Measurements from ENCODE around the gene CFAP73.

The CFAP73 gene

GRCh38 chr12:113165521-113166450, 16.3 kb downstream of the CFAP73 start:
- DNase-seq (ENCODE audit: low read depth) = no peak

- no peak for DNase-seq (ENCODE audit: low read depth)
Observed at GRCh38 chr12:113167868-113168267, 18.3 kb downstream of the CFAP73 start.

GRCh38 chr12:113169697-113170096, 20.2 kb downstream of the CFAP73 start:
- no peak for DNase-seq (ENCODE audit: low read depth)

DNA sequence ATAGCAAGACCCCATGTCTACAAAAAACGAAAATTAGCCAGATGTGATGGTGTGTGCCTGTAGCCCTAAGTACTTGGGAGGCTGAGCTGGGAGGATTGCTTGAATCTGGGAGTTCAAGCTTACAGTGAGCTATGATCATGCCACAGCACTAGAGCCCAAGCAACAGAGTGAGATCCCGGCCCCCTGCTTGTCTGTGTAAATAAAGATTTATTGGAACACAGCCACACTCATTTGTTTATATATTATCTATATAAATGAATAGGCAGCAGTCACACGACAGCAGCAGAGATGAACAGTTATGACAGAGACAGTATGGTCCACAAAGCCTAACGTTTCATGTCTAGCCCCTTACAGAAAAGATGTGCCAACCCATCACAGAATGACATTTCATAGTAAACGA, 20.9 kb downstream of the CFAP73 start:
- DNase-seq (ENCODE audit: low read depth) = no peak

DNA sequence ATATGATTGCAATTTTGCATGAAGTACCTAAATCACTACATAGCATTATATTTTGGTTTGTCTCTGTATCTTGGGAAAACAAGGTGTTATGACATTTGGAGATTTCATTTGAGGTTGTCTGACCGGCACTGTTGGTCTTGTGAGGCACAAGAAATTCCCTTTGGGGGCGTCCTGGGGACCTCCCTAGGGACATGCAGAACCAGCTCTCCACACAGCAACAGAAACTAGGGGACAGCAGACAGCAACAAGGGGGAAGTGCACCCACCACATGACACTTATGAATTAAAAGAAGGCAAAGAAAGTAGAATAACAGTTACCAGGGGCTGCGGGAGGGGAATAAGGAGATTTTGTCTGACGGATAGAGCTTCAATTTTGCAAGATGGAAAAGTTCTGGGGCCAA, 21.4 kb downstream of the CFAP73 start:
- no peak for DNase-seq (ENCODE audit: low read depth)

GRCh38 chr12:113171543-113171942, 22.0 kb downstream of the CFAP73 start:
- no peak for DNase-seq (ENCODE audit: low read depth)

DNA sequence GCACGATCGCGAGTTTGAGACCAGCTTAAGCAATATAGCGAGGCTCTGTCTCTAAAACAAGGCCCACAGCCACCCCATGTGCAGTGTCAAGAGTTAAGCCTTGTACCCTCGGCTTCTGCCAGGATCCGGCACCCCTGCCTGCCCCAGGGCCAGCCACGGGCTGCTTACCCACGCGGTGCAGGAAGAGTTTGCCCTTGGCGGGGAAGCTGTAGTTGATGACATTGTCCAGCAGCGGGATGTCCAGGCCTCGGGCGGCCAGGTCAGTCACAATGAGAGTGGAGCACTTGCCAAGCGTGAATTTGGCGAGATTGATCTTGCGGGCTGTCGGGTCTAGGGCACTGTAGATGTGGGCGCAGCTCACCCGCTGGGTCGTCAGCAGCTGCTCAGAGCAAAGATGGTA, 22.7 kb downstream of the CFAP73 start:
- no peak for DNase-seq (ENCODE audit: low read depth)

- no peak for DNase-seq (ENCODE audit: low read depth)
Observed at GRCh38 chr12:113173081-113173698, 23.7 kb downstream of the CFAP73 start.

- DNase-seq (ENCODE audit: low read depth) = peak; percentile 38
Observed at GRCh38 chr12:113174461-113175384, 25.2 kb downstream of the CFAP73 start.

- no peak for DNase-seq (ENCODE audit: low read depth)
Observed at GRCh38 chr12:113179023-113179422, 29.5 kb downstream of the CFAP73 start.

DNA sequence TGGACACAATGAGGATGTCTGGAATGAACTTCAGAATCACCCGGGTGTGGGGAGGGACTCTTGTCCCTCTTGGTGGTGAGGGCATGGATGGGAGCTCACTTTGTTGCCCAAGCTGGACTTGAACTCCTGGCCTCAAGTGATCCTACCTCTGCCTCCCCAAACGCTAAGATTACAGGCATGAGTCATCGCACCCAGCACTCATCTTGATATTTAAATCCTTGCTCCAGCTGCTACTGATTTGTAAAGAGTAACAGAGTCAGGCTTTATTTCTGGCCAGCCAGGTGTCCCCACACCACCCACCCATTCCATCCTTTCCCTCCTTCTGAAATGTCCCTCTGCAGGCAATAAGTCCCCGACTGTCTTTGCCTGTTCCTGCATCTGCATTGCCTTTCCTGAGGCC, 30.8 kb downstream of the CFAP73 start:
- no peak for DNase-seq (ENCODE audit: low read depth)

DNA sequence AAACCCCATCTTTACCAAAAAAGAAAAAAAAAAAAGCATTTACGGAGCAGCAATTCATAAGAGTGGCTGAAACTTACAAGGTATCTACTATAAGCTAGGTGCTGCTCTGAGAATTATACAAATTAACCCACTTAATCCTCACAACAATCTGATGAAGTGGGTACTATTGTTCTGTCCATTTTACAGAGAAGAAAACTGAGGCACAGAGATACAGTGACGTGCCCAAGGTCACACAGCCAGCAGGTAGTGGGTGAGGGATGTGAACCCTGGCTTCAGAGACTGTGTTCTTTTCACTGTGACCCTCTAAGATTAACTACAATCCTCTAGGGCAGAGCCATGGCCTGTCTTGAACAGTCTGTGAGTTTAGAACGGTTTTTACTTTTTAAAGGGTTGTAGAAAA, 32.5 kb downstream of the CFAP73 start:
- DNase-seq (ENCODE audit: low read depth) = no peak

- DNase-seq (ENCODE audit: low read depth) = no peak
Observed at GRCh38 chr12:113183030-113183589, 33.6 kb downstream of the CFAP73 start.

DNA sequence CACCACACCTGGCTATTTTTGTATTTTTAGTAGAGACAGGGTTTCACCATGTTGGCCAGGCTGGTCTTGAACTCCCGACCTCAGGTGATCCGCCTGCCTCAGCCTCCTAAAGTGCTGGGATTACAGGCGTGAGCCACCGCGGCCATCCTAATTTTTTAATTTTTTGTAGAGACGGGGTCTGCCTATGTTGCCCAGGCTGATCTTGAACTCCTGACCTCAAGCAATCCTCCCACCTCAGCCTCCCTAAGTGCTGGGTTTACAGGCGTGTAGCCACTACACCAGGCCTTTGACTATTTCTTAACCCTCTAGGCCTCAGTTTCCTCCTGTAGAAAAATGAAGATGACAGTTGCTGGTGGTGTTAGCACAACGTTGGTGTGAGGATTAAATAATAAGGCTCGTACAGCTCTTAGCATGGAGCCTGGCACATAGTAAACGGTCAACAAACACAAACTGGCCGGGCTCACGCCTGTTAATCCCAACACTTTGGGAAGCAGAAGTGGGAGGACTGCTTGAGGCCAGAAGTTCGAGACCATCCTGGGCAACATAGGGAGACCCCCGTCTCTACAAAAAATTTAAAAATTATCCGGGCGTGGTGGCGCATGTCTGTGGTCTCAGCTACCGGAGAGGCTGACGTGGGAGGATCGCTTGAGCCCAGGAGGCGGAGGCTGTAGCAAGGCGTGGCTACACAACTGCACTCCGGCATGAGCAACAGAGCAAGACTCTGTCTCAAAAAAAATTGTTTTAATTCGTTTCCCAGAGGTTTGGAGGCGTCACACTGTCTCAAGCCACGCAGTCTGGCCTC, 34.8 kb downstream of the CFAP73 start:
- no peak for DNase-seq (ENCODE audit: low read depth)

DNA sequence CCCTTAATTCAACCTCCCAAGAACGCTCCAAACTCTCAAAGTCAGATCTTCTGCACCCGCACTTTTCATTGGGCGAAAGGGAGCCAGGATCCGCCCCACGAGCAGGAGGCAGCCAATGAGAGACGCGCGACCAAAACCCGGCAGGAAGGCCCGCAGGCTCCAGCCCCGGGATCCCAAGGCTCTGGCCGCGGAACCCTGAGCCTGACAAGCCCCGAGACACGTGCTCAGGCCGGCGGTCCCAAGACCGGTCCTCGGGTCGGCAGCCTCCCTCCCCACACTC, 35.3 kb downstream of the CFAP73 start:
- peak; percentile 75 for DNase-seq (ENCODE audit: low read depth)

GRCh38 chr12:113185180-113186032, 35.9 kb downstream of the CFAP73 start, which contains the start of the genes DDX54 and RITA1:
Gene DDX54, minus strand, starts transcription at chr12:113185478. Its CDS starts 27 bp downstream, at chr12:113185451.
Gene RITA1, plus strand, starts transcription at chr12:113185721. Its CDS starts 1,026 bp downstream, at chr12:113186747.
- peak; percentile 68 for DNase-seq (ENCODE audit: low read depth)

GRCh38 chr12:113186033-113186365, 36.5 kb downstream of the CFAP73 start:
- DNase-seq (ENCODE audit: low read depth) = no peak

DNA sequence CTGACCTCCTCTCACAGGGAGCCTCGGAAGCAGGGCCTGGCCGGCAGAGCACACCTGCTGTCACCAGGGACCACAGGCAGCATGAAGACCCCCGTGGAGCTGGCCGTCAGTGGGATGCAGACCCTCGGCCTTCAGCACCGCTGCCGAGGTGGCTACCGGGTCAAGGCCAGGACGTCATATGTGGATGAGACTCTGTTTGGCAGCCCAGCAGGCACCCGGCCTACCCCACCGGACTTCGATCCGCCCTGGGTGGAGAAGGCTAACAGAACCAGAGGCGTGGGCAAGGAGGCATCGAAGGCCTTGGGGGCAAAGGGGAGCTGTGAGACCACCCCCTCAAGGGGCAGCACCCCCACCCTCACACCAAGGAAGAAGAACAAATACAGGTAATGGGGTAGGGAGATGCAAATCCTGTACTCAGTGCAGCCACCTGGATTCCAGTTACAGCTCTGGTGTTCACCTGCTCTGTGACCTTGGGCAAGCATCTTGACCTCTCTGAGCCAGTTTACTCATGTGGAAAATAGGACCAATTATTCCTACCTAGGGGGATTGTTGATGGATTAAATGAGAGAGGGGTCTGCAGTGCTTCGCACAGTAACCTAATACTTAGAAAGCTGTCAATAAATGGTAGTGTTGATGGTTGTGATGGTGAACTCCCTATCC, 37.3 kb downstream of the CFAP73 start:
- no peak for DNase-seq (ENCODE audit: low read depth)

GRCh38 chr12:113189361-113189760, 39.8 kb downstream of the CFAP73 start:
- no peak for DNase-seq (ENCODE audit: low read depth)

DNA sequence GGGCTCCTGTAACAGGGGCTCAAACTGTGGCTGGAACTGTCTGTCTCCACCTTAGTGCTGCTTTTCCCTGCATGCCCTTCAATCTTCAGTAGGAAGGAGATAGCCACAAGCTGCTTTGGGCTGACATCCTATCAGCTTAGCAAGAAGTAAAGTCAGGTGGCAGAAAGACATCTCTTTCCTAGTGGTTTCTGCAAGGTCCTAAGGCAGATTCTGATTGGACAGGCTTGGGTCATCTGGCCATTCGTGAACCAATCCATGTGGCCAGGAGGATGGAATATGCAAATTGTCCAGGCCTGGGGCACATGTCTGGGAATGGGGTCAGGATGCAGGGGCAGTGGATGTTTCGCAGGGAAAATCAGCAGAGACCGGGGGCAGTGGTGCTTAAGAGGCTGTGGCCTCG, 41.2 kb downstream of the CFAP73 start:
- DNase-seq (ENCODE audit: low read depth) = no peak
